NT2/D1 (cell line): Measurements from ENCODE around the gene KIF6.

Experiments
- SUZ12 ChIP-seq: IDR thresholded peaks from 2 replicates; pipeline ENCODE4 v1.6.1; 2011; ENCODE audit not compliant: insufficient read length, insufficient read depth; ENCODE audit errors: extremely low read depth
- YY1 ChIP-seq: IDR thresholded peaks from 2 replicates; pipeline ENCODE4 v1.6.1; 2011; ENCODE audit not compliant: insufficient read length, insufficient read depth
- ZNF274 ChIP-seq: IDR thresholded peaks from 2 replicates; pipeline ENCODE4 v1.6.1; 2011; ENCODE audit warnings: mild to moderate bottlenecking, low read depth, low read length

DNA sequence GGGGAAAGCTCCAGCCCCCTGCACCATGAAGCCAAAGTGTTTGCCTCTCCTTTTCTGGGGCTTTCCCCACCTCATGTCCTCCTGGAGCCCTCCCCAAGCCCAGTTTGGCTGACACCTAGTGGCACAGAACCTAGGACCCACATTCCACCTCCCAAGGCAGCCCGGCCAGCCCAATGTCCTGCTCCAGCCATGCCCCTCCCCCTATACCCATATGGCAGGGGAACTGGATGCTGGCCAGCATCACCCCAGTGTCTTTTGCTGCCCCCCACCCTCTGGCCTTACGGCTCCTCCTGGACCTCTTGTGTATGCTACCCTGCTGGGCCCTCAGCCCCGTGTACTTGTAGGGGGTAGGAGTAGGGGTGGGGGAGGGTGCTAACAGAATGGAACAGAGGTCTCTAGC, 170.1 kb downstream of the KIF6 start:
- no peak for TF ChIP-seq ZNF274
- TF ChIP-seq SUZ12 = no peak
- no peak for TF ChIP-seq YY1
